ENCODE measurements around the gene CDH5.

The CDH5 gene

DNA sequence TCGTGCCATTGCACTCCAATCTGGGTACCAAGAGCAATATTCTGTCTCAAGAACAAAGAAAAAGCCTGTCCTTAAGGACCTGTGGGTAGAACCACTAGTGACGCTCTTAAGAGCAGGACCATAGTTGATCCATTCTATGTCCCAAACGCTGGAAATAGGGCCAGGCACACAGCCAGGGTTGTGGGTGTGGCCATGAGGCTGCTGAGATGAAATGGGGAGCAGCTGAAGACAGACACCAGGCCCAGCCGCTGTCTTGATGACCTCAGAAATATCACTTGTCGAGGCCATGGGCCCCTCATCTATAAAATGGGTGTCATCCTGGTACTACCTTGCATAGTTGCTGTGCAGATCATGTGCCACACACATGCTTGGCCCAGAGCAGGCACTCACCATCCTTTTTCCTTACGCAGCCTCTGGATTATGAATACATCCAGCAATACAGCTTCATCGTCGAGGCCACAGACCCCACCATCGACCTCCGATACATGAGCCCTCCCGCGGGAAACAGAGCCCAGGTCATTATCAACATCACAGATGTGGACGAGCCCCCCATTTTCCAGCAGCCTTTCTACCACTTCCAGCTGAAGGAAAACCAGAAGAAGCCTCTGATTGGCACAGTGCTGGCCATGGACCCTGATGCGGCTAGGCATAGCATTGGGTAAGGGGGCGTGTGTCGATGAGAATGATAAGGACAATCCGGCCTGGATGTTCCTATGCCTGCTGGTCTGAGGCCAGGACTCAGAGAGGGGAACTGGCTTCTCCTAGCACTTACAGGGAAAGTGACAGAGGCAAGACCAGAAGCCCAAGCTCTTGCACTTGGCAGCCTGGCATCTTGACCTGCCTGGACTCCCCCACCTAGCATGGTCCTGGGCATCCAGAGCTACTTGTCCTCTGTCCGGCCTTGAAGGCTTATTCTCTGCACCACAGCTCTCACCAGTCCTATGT lies 25.5 kb downstream of the CDH5 start:
- H3K36me3 ChIP-seq (ENCODE audit: control insufficient read depth, insufficient read depth, low read length), result no peaks in the 10 kb centered on the region
- H3K27ac ChIP-seq (ENCODE audit: insufficient read depth, low read depth, low read length, poor library complexity, severe bottlenecking), result no peak overlapping the region
- no peaks in the 10 kb centered on the region for H3K27me3 ChIP-seq (ENCODE audit: control insufficient read depth, insufficient read depth, low read length, poor library complexity, severe bottlenecking)
- H3K4me3 ChIP-seq (ENCODE audit: insufficient read depth, low read depth, low read length), result no peak overlapping the region
- no peaks in the 10 kb centered on the region for H3K4me1 ChIP-seq (ENCODE audit: control insufficient read depth, insufficient read depth, low read length)
- H3K9me3 ChIP-seq (ENCODE audit: control insufficient read depth, low read length), result no peaks in the 10 kb centered on the region
- 93 to 94% methylated on average over 18 of the region's 18 CpGs for WGBS, 2 experiments

DNA sequence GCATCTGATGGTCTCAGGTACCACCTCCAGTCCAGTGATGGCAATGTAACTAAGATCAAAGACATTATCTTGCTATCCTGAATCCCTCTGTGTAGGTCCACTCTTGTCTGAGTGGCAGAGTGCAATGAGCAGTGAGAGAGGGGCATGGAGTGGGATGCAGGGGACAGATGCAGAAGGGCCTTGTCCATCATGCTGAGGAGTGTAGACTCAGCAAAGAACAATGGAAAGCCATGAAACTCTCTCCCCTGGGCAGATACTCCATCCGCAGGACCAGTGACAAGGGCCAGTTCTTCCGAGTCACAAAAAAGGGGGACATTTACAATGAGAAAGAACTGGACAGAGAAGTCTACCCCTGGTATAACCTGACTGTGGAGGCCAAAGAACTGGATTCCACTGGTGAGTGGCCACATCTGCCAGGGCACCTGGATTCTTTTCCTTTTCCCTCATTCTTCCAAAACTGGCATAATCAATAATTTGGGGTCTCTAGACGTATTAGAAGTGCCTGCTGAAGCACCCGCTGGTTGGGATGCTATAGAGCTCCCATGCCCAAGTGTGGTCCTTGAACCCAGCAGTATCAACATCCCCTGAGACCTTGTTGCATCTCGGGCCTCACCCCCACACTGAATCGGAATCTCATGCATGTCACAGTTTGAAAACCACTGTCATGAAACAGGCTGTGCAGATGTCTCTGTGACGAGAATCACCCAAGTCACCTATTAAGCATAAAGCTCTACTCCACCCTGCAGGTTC lies 29.5 kb downstream of the CDH5 start:
- Histone ChIP-seq H3K4me1 (ENCODE audit: control insufficient read depth, insufficient read depth, low read length) (peaks cover 3% of the 10 kb centered on the region), H3K27ac (ENCODE audit: insufficient read depth, low read depth, low read length, poor library complexity, severe bottlenecking) (no peak overlapping the region), H3K9me3 (ENCODE audit: control insufficient read depth, low read length) (no peaks in the 10 kb centered on the region), H3K27me3 (ENCODE audit: control insufficient read depth, insufficient read depth, low read length, poor library complexity, severe bottlenecking) (no peaks in the 10 kb centered on the region), H3K36me3 (ENCODE audit: control insufficient read depth, insufficient read depth, low read length) (no peaks in the 10 kb centered on the region), H3K4me3 (ENCODE audit: insufficient read depth, low read depth, low read length) (no peak overlapping the region)
- WGBS, 2 experiments, result 91 to 92% methylated on average over 7 of the region's 7 CpGs

DNA sequence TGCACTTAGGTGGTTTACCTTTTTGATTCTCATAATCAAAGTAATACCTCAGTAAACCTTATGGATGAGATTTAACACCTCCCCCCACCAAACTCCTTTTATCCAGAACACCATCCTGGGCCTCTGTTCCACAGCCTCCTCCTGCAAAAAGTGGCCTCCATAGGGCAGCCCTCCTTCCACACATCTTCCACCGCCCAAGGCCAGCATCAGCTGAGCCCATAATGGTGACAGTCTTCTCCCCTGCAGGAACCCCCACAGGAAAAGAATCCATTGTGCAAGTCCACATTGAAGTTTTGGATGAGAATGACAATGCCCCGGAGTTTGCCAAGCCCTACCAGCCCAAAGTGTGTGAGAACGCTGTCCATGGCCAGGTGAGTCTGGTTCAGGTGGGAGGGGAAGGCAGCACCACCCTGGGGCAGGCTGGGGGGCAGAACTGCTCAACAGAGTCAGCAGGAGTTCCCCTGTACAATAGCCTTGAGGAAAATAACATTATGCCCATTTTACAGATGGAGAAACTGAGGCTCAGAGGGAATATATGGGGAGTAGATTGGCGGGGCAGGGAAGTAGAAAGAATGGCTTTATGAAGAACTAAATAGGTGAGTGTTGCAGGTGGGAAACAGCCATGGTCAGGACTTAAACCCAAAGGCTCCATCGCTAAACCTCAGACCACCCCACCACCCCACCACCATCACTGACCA lies 31.4 kb downstream of the CDH5 start:
- WGBS, 2 experiments, result 78% methylated on average over 5 of the region's 5 CpGs
- Histone ChIP-seq H3K27me3 (ENCODE audit: control insufficient read depth, insufficient read depth, low read length, poor library complexity, severe bottlenecking) (no peaks in the 10 kb centered on the region), H3K4me3 (ENCODE audit: insufficient read depth, low read depth, low read length) (no peak overlapping the region), H3K36me3 (ENCODE audit: control insufficient read depth, insufficient read depth, low read length) (no peaks in the 10 kb centered on the region), H3K9me3 (ENCODE audit: control insufficient read depth, low read length) (no peaks in the 10 kb centered on the region), H3K27ac (ENCODE audit: insufficient read depth, low read depth, low read length, poor library complexity, severe bottlenecking) (no peak overlapping the region), H3K4me1 (ENCODE audit: control insufficient read depth, insufficient read depth, low read length) (peaks cover 3% of the 10 kb centered on the region)

DNA sequence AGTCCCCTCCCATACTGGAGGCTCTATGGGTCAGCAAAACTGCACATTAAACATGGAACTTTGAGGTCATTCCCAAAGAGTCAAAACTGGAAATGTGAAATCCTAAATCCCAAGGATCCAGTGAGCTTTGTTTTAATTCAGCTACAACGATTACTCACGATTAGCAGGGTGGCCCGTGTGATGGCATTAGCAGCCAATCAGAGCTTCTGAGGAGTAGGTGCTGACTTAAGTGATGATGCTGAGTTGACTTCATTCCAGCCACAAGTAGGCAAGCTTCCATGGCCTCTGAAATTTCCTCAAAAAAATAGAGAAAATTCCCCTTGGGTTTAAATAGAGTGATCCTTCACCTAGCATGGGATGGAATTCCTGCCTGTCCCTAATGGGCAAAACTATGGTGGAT lies 32.5 kb downstream of the CDH5 start:
- WGBS, 2 experiments, result 92 to 95% methylated on average over 3 of the region's 3 CpGs
- Histone ChIP-seq H3K4me1 (ENCODE audit: control insufficient read depth, insufficient read depth, low read length) (peaks cover 3% of the 10 kb centered on the region), H3K4me3 (ENCODE audit: insufficient read depth, low read depth, low read length) (no peak overlapping the region), H3K27ac (ENCODE audit: insufficient read depth, low read depth, low read length, poor library complexity, severe bottlenecking) (no peak overlapping the region), H3K27me3 (ENCODE audit: control insufficient read depth, insufficient read depth, low read length, poor library complexity, severe bottlenecking) (no peaks in the 10 kb centered on the region), H3K9me3 (ENCODE audit: control insufficient read depth, low read length) (no peaks in the 10 kb centered on the region), H3K36me3 (ENCODE audit: control insufficient read depth, insufficient read depth, low read length) (no peaks in the 10 kb centered on the region)

DNA sequence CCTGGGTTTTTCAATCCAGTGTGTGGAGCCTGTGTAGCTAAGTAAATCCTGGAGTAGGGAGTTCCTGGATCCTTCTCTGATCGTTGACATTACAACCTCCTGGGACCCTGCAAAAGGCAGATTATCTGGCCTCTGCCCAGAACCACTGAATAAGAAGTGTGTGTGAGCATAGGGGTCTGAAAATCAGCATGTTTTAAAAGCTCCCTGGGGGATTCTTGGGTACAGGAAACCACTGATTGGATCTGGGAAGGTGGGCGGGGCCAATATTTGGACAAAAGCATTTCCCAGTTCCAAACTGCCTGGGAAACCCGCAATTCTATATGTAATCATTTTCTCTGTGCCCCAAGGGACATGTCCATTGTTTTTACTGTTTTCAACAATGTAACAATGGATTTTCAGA lies 33.4 kb downstream of the CDH5 start:
- Histone ChIP-seq H3K4me3 (ENCODE audit: insufficient read depth, low read depth, low read length) (no peak overlapping the region), H3K27ac (ENCODE audit: insufficient read depth, low read depth, low read length, poor library complexity, severe bottlenecking) (no peak overlapping the region), H3K4me1 (ENCODE audit: control insufficient read depth, insufficient read depth, low read length) (peaks cover 3% of the 10 kb centered on the region), H3K9me3 (ENCODE audit: control insufficient read depth, low read length) (no peaks in the 10 kb centered on the region), H3K36me3 (ENCODE audit: control insufficient read depth, insufficient read depth, low read length) (no peaks in the 10 kb centered on the region), H3K27me3 (ENCODE audit: control insufficient read depth, insufficient read depth, low read length, poor library complexity, severe bottlenecking) (no peaks in the 10 kb centered on the region)
- 67 to 84% methylated on average over 3 of the region's 3 CpGs for WGBS, 2 experiments

DNA sequence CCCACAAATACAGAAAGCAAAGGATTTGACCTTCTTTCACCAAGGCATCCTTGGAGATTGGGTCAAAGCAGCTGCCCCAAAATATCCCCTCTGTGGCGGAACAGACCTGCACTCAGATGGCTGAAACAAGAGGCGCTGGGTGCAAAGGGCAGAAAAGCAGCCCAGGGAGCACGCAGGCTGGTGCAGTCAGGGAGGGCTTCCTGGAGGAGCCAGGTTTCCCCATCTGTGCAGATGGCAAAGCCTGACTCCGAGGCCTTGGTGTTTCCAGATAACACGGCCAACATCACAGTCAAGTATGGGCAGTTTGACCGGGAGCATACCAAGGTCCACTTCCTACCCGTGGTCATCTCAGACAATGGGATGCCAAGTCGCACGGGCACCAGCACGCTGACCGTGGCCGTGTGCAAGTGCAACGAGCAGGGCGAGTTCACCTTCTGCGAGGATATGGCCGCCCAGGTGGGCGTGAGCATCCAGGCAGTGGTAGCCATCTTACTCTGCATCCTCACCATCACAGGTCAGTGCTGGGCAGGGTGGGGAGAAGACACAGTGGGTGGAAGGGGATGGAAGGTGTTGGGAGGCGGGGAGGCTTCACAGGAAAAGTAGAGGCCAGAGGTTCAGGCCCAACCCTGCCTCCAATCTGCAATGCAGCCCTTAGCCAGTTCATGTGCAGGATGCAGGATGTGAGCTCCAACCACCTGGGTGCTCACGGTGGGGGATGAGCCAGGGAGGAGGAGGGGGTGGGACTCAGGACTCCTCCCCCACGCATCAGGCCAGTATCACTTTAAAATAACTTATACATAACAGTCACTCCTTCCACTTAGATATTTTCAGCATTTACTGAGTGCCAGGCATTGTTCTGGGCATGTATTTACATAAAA lies 34.3 kb downstream of the CDH5 start:
- H3K27me3 ChIP-seq (ENCODE audit: control insufficient read depth, insufficient read depth, low read length, poor library complexity, severe bottlenecking), result no peaks in the 10 kb centered on the region
- no peak overlapping the region for H3K4me3 ChIP-seq (ENCODE audit: insufficient read depth, low read depth, low read length)
- H3K27ac ChIP-seq (ENCODE audit: insufficient read depth, low read depth, low read length, poor library complexity, severe bottlenecking), result no peak overlapping the region
- WGBS, 2 experiments, result 91 to 92% methylated on average over 19 to 20 of the region's 20 CpGs
- no peaks in the 10 kb centered on the region for H3K36me3 ChIP-seq (ENCODE audit: control insufficient read depth, insufficient read depth, low read length)
- peaks cover 3% of the 10 kb centered on the region for H3K4me1 ChIP-seq (ENCODE audit: control insufficient read depth, insufficient read depth, low read length)
- no peaks in the 10 kb centered on the region for H3K9me3 ChIP-seq (ENCODE audit: control insufficient read depth, low read length)

DNA sequence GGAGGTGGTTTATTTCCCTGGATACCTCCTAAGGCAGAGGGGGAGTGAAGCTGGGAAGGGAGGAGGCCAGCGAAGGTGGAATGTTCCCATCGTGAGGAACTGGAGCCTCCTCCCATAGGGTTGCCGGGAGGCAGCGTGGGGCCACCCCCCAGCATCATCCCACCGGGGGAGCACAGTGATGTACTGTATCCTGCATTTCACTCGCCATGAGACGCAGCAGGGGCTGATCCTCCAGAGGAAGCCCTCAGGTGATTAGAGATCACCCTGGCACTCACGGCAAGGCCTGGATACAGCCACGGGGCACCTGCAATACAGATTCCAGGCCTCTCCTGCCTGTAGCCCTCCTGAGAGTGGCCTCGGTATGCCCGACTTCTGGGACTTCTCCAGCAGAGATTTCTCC lies 35.1 kb downstream of the CDH5 start:
- 73 to 75% methylated on average over 10 of the region's 11 CpGs for WGBS, 2 experiments
- Histone ChIP-seq H3K4me3 (ENCODE audit: insufficient read depth, low read depth, low read length) (no peak overlapping the region), H3K4me1 (ENCODE audit: control insufficient read depth, insufficient read depth, low read length) (peaks cover 3% of the 10 kb centered on the region), H3K9me3 (ENCODE audit: control insufficient read depth, low read length) (no peaks in the 10 kb centered on the region), H3K27ac (ENCODE audit: insufficient read depth, low read depth, low read length, poor library complexity, severe bottlenecking) (no peak overlapping the region), H3K36me3 (ENCODE audit: control insufficient read depth, insufficient read depth, low read length) (no peaks in the 10 kb centered on the region), H3K27me3 (ENCODE audit: control insufficient read depth, insufficient read depth, low read length, poor library complexity, severe bottlenecking) (peaks cover under 1% of the 10 kb centered on the region)

DNA sequence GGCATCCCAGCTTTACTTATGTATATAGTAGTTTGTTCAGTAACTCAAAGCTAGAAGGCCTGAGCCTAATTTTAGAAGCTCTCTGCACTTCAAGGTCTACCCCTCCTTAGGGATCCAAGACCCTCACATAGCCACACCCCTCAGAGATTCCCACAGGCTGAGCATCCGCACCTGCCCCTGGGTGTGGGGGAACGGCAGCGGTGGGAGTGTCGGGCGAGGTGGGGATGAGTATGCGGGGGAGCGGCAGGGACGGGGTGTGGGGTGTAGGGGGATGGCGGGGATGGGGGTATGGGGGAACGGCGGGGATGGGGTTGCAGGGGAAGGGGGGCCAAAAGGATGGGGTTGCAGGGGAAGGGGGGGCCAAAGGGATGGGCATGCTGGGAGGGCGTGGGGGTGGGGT lies 35.7 kb downstream of the CDH5 start:
- Histone ChIP-seq H3K36me3 (ENCODE audit: control insufficient read depth, insufficient read depth, low read length) (no peaks in the 10 kb centered on the region), H3K4me1 (ENCODE audit: control insufficient read depth, insufficient read depth, low read length) (peaks cover 3% of the 10 kb centered on the region), H3K27me3 (ENCODE audit: control insufficient read depth, insufficient read depth, low read length, poor library complexity, severe bottlenecking) (peaks cover 6% of the 10 kb centered on the region), H3K9me3 (ENCODE audit: control insufficient read depth, low read length) (no peaks in the 10 kb centered on the region), H3K4me3 (ENCODE audit: insufficient read depth, low read depth, low read length) (no peak overlapping the region), H3K27ac (ENCODE audit: insufficient read depth, low read depth, low read length, poor library complexity, severe bottlenecking) (no peak overlapping the region)
- 80 to 95% methylated on average over 4 to 11 of the region's 12 CpGs for WGBS, 2 experiments

DNA sequence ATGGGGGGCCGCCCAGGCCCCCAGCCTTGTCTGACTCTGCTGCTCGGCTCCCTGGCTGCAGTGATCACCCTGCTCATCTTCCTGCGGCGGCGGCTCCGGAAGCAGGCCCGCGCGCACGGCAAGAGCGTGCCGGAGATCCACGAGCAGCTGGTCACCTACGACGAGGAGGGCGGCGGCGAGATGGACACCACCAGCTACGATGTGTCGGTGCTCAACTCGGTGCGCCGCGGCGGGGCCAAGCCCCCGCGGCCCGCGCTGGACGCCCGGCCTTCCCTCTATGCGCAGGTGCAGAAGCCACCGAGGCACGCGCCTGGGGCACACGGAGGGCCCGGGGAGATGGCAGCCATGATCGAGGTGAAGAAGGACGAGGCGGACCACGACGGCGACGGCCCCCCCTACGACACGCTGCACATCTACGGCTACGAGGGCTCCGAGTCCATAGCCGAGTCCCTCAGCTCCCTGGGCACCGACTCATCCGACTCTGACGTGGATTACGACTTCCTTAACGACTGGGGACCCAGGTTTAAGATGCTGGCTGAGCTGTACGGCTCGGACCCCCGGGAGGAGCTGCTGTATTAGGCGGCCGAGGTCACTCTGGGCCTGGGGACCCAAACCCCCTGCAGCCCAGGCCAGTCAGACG lies 36.2 kb downstream of the CDH5 start:
- Histone ChIP-seq H3K27ac (ENCODE audit: insufficient read depth, low read depth, low read length, poor library complexity, severe bottlenecking) (no peak overlapping the region), H3K27me3 (ENCODE audit: control insufficient read depth, insufficient read depth, low read length, poor library complexity, severe bottlenecking) (peaks cover 7% of the 10 kb centered on the region), H3K4me3 (ENCODE audit: insufficient read depth, low read depth, low read length) (no peak overlapping the region), H3K9me3 (ENCODE audit: control insufficient read depth, low read length) (no peaks in the 10 kb centered on the region), H3K4me1 (ENCODE audit: control insufficient read depth, insufficient read depth, low read length) (peaks cover 3% of the 10 kb centered on the region), H3K36me3 (ENCODE audit: control insufficient read depth, insufficient read depth, low read length) (no peaks in the 10 kb centered on the region)
- 95% methylated on average over 61 of the region's 61 CpGs for WGBS, 2 experiments

Measured in ectodermal cell (in vitro differentiated cells).